Tibial nerve (tissue), 4 donors: ENCODE measurements around the gene SH2D3C. TPM values are rescaled to one million over a fixed set of nuclear protein-coding genes. Genes with fewer than 3 reads are reported as not detected.
"Not testable (repeated sequence)": the region's sequence is repeated elsewhere in the genome, so short reads cannot be mapped to it uniquely, and the experiment has no call there.

ENCODE experiments used
- DNase-seq, 2 donors: peaks; one replicate each; pipeline ENCODE4 v3.0.0-alpha.2; 2019; ENCODE audit warnings: low spot score in 2 of 2
- H3K27ac ChIP-seq, 4 donors: fragments of 200-600 bp; sonication (generic) in 3 of 4; one replicate each; pipeline ENCODE4 v1.5.1; 2017 to 2019; ENCODE audit warnings: mild to moderate bottlenecking in 1 of 4
- H3K27me3 ChIP-seq, 2 donors: fragments of 200-600 bp; sonication (generic) in 1 of 2; one replicate each; pipeline versions ENCODE4 v1.5.1 to v1.6.0; 2017 to 2019
- H3K36me3 ChIP-seq, 3 donors: fragments of 200-600 bp; sonication (generic); one replicate each; pipeline ENCODE4 v1.5.1; 2018 to 2019
- H3K4me1 ChIP-seq, 4 donors: fragments of 200-600 bp; sonication (generic) in 3 of 4; one replicate each; pipeline ENCODE4 v1.5.1; 2017 to 2019
- H3K4me3 ChIP-seq, 4 donors: fragments of 200-600 bp; sonication (generic) in 3 of 4; one replicate each; pipeline ENCODE4 v1.5.1; 2017 to 2019; ENCODE audit warnings: mild to moderate bottlenecking in 1 of 4, moderate library complexity in 1 of 4
- H3K9me3 ChIP-seq, 4 donors: fragments of 200-600 bp; sonication (generic) in 3 of 4; one replicate each; pipeline ENCODE4 v1.5.1; 2017 to 2019
- EP300 ChIP-seq, 2 donors: sonication (generic); formaldehyde crosslinking; IDR thresholded peaks; one replicate each; pipeline ENCODE4 v1.6.1; 2017; ENCODE audit warnings: antibody characterized with exemption in 2 of 2, mild to moderate bottlenecking in 1 of 2
- POLR2A ChIP-seq, 2 donors: fragments of 450-650 bp; IDR thresholded peaks; one replicate each; pipeline ENCODE4 v1.6.1; 2017; ENCODE audit warnings: antibody characterized with exemption in 2 of 2, mild to moderate bottlenecking in 2 of 2, moderate library complexity in 2 of 2
- WGBS, 2 donors: methylation state at CpG; one replicate each; pipeline ENCODE4 v1.1.5; 2018; 5-methylcytosine and 5-hydroxymethylcytosine counted together
- total RNA-seq, 4 donors: library from RNA; depleted of rRNA; stranded (reverse); fragments of >200 nt; gene quantifications; one replicate each; pipeline ENCODE4 v1.1.0, GENCODE V29; 2016
- TF ChIP-seq, protein P1 (sequence below), 5 experiments: fragments of 200-600 bp in 3 of 5; fragments of 450-650 bp in 2 of 5; sonication (generic) in 3 of 5; IDR thresholded peaks; one replicate each; pipeline ENCODE4 v1.5.1; 2016 to 2019; ENCODE audit warnings: antibody characterized with exemption in 5 of 5, mild to moderate bottlenecking in 3 of 5, moderate library complexity in 2 of 5

The SH2D3C gene
- total RNA-seq, 4 donors from 2014 or later, result 4.2 to 18.9 (median 13.4) TPM

GRCh38 chr9:127783111-127784008 is 4.9 kb upstream of the SH2D3C start:
- no peak for TF ChIP-seq EP300 (IDR thresholded peaks at IDR 0.05)
- TF ChIP-seq, protein P1, sequence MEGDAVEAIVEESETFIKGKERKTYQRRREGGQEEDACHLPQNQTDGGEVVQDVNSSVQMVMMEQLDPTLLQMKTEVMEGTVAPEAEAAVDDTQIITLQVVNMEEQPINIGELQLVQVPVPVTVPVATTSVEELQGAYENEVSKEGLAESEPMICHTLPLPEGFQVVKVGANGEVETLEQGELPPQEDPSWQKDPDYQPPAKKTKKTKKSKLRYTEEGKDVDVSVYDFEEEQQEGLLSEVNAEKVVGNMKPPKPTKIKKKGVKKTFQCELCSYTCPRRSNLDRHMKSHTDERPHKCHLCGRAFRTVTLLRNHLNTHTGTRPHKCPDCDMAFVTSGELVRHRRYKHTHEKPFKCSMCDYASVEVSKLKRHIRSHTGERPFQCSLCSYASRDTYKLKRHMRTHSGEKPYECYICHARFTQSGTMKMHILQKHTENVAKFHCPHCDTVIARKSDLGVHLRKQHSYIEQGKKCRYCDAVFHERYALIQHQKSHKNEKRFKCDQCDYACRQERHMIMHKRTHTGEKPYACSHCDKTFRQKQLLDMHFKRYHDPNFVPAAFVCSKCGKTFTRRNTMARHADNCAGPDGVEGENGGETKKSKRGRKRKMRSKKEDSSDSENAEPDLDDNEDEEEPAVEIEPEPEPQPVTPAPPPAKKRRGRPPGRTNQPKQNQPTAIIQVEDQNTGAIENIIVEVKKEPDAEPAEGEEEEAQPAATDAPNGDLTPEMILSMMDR (IDR thresholded peaks at IDR 0.05), result no peak
- 75 to 77% methylated on average over 19 to 20 of the region's 20 CpGs for WGBS, 2 donors
- DNase-seq, result no peak
- peak overlapping the region in 3 of 4 donors; percentile 86 to 97 (median 96) for H3K27ac ChIP-seq
- no peak overlapping the region for H3K4me3 ChIP-seq
- H3K4me1 ChIP-seq, result peaks cover 0 to 66% (median 40%) of the 10 kb centered on the region in 4 donors
- peaks cover 2 to 14% (median 12%) of the 10 kb centered on the region in 3 donors for H3K36me3 ChIP-seq
- no peaks in the 10 kb centered on the region for H3K27me3 ChIP-seq
- no peaks in the 10 kb centered on the region for H3K9me3 ChIP-seq

DNA sequence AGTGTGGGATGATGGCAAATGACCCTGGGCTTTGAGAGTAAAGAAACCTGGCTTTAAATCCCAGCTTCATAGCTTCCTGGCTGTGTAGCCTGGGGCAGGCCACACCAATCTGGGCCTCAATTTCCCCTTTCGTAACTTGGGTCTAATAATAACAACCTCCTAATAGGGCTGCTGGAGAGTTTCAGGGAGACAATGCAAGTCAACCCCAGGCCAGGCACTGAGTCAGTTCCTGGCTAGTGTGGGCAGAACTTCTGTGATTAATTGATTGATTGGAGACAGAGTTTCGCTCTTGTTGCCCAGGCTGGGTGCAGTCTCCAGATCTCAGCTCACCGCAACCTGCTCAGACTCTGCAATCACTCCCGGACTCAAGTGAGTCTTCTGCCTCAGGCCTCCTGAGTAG is 3.3 kb upstream of the SH2D3C start:
- no peak overlapping the region for H3K27ac ChIP-seq
- H3K9me3 ChIP-seq, result no peaks in the 10 kb centered on the region
- DNase-seq, result no peak
- peaks cover 0 to 61% (median 35%) of the 10 kb centered on the region in 4 donors for H3K4me1 ChIP-seq
- no peaks in the 10 kb centered on the region for H3K27me3 ChIP-seq
- no peaks in the 10 kb centered on the region for H3K36me3 ChIP-seq
- no peak overlapping the region for H3K4me3 ChIP-seq
- WGBS, 2 donors, result 96% methylated on average over 4 of the region's 4 CpGs
- TF ChIP-seq EP300 (IDR thresholded peaks at IDR 0.05) (no peak), POLR2A (IDR thresholded peaks at IDR 0.05) (no peak)
- TF ChIP-seq, protein P1 (IDR thresholded peaks at IDR 0.05), result no peak

GRCh38 chr9:127780909-127781308 is 2.4 kb upstream of the SH2D3C start:
- WGBS, 2 donors, result 86 to 89% methylated on average over 9 of the region's 9 CpGs
- H3K27me3 ChIP-seq, DNase-seq, H3K36me3 ChIP-seq, H3K9me3 ChIP-seq, H3K4me3 ChIP-seq: not testable (repeated sequence)
- Histone ChIP-seq H3K27ac (peak overlapping the region in 2 of 4 donors; percentile 71 to 80), H3K4me1 (peaks cover 0 to 58% (median 32%) of the 10 kb centered on the region in 4 donors)
- TF ChIP-seq, protein P1 (IDR thresholded peaks at IDR 0.05), result peak in 1 of 5 experiments; percentile 4

DNA sequence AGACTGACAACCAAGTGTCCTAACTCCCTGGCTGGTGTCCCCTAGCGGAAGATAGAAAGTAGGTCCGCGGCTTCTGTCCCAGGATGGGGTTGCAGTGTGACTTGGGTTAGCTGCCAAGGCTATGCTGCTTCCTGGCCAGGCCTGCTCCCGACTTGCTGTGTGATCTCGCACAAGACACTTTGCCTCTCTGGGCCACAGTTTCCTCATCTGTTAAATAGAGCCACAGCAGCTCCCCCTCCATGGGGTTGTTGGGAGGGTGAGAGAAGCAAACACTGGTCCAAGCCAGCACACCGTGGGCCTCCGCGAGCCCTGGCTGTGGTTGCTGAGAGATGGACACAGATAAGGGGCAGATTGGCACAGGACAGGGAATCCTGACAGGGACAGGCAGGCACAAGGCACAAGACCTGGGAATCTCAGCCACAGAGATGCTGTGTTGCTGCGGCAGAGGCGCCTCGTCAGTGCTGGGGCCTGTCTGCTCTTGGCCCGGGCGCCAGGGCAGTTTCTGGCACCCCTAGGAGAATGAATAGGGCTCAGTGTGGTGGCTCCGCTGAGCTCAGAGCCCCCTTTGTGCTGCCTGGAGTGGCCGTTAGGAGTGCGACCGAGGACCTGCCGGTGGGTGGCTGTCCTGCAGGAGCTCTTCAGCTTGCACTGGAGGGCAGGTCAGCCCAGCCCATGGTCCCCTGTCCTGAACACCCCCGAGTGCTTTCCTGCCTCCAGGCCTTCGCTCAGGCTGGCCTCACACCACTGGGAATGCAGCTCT is 1.8 kb upstream of the SH2D3C start:
- no peaks in the 10 kb centered on the region for H3K36me3 ChIP-seq
- H3K27me3 ChIP-seq, result no peaks in the 10 kb centered on the region
- no peak overlapping the region for H3K4me3 ChIP-seq
- no peaks in the 10 kb centered on the region for H3K9me3 ChIP-seq
- WGBS, 2 donors, result 54 to 59% methylated on average over 15 to 17 of the region's 20 CpGs
- H3K27ac ChIP-seq, result peak overlapping the region in 2 of 4 donors; percentile 71 to 80
- peaks cover 0 to 58% (median 32%) of the 10 kb centered on the region in 4 donors for H3K4me1 ChIP-seq
- TF ChIP-seq, protein P1 (IDR thresholded peaks at IDR 0.05), result peak in 2 of 5 experiments; percentile 9 to 12
- TF ChIP-seq POLR2A (IDR thresholded peaks at IDR 0.05), result no peak
- no peak for DNase-seq
